Mesendoderm (in vitro differentiated cells): ENCODE results near the gene CA10.

ENCODE experiments used
- DNase-seq: peaks from one replicate; pipeline ENCODE4 v3.0.0; 2013
- H2AK5ac ChIP-seq: 2 replicates; pipeline ENCODE4 v1.6.1; 2013; ENCODE audit warnings: low read length, inconsistent platforms
- H2BK120ac ChIP-seq: 2 replicates; pipeline ENCODE4 v1.6.1; 2013; ENCODE audit warnings: low read depth, mild to moderate bottlenecking, low read length, moderate library complexity, mixed read lengths
- H2BK15ac ChIP-seq: replicated peaks from 2 replicates; pipeline ENCODE4 v1.6.1; 2013; ENCODE audit warnings: low read depth, mild to moderate bottlenecking, moderate library complexity
- H2BK5ac ChIP-seq: 2 replicates; pipeline ENCODE4 v1.6.1; 2013; ENCODE audit warnings: low read length, inconsistent platforms
- H3K18ac ChIP-seq: 2 replicates; pipeline ENCODE4 v1.6.1; 2013; ENCODE audit warnings: mild to moderate bottlenecking, low read length, mixed read lengths
- H3K23ac ChIP-seq: one replicate; pipeline ENCODE4 v1.6.1; 2013; ENCODE audit warnings: low read length
- H3K27ac ChIP-seq: 2 replicates; pipeline ENCODE4 v1.5.1; 2013; ENCODE audit warnings: low read depth, mild to moderate bottlenecking, inconsistent platforms, low read length, moderate library complexity
- H3K27me3 ChIP-seq: 2 replicates; pipeline ENCODE4 v1.6.1; 2013; ENCODE audit warnings: low read length, control low read depth, mild to moderate bottlenecking, inconsistent platforms; ENCODE audit not compliant: insufficient read depth, poor library complexity
- H3K36me3 ChIP-seq: 2 replicates; pipeline ENCODE4 v1.6.1; 2013; ENCODE audit warnings: low read length, inconsistent platforms; ENCODE audit not compliant: control insufficient read depth, insufficient read depth
- H3K4ac ChIP-seq: one replicate; pipeline ENCODE4 v1.6.1; 2013; ENCODE audit warnings: low read depth, mild to moderate bottlenecking, low read length, moderate library complexity
- H3K4me1 ChIP-seq: 2 replicates; pipeline ENCODE4 v1.6.1; 2013; ENCODE audit warnings: low read depth, low read length, inconsistent platforms; ENCODE audit not compliant: control insufficient read depth
- H3K4me2 ChIP-seq: 2 replicates; pipeline ENCODE4 v1.6.1; 2013; ENCODE audit warnings: low read length
- H3K4me3 ChIP-seq: 2 replicates; pipeline ENCODE4 v1.5.1; 2013; ENCODE audit warnings: mild to moderate bottlenecking, low read length
- H3K56ac ChIP-seq: one replicate; pipeline ENCODE4 v1.6.1; 2013; ENCODE audit warnings: low read length
- H3K79me1 ChIP-seq: 2 replicates; pipeline ENCODE4 v1.6.1; 2013; ENCODE audit warnings: low read length, inconsistent platforms
- H3K79me2 ChIP-seq: 2 replicates; pipeline ENCODE4 v1.6.1; 2013; ENCODE audit warnings: mild to moderate bottlenecking, low read length; ENCODE audit not compliant: control insufficient read depth, insufficient read depth
- H3K9ac ChIP-seq: 2 replicates; pipeline ENCODE4 v1.6.1; 2013; ENCODE audit warnings: low read length, inconsistent platforms
- H4K5ac ChIP-seq: one replicate; pipeline ENCODE4 v1.6.1; 2013; ENCODE audit warnings: low read length
- H4K8ac ChIP-seq: one replicate; pipeline ENCODE4 v1.6.1; 2013; ENCODE audit warnings: low read depth, mild to moderate bottlenecking, control low read depth, low read length, moderate library complexity
- WGBS: extraction: QIAGEN DNeasy Blood & Tissue Kit; methylation state at CpG from one replicate; pipeline ENCODE4 v1.1.7; 2013; ENCODE audit warnings: low lambda C conversion rate, missing lambda C conversion rate; ENCODE audit not compliant: insufficient coverage; ENCODE audit errors: extremely low coverage; 5-methylcytosine and 5-hydroxymethylcytosine counted together

The CA10 gene

GRCh38 chr17:52106072-52106471 lies 52.4 kb downstream of the CA10 start:
- no CpG with 5 or more reads among the region's 8 CpGs for WGBS
- H3K79me2 ChIP-seq, result no peaks in the 10 kb centered on the region
- H3K9ac ChIP-seq, result no peak overlapping the region
- no peak overlapping the region for H3K23ac ChIP-seq
- H2AK5ac ChIP-seq, result no peak overlapping the region
- no peaks in the 10 kb centered on the region for H3K79me1 ChIP-seq
- no peaks in the 10 kb centered on the region for H3K36me3 ChIP-seq
- H2BK15ac ChIP-seq, result no peak overlapping the region
- H3K18ac ChIP-seq, result no peak overlapping the region
- no peak overlapping the region for H4K5ac ChIP-seq
- H3K4me1 ChIP-seq, result no peaks in the 10 kb centered on the region
- no peak overlapping the region for H3K27ac ChIP-seq
- H3K4ac ChIP-seq, result no peak overlapping the region
- H2BK5ac ChIP-seq, result no peak overlapping the region
- no peak overlapping the region for H4K8ac ChIP-seq
- no peak overlapping the region for H3K4me3 ChIP-seq
- H3K4me2 ChIP-seq, result no peak overlapping the region
- H3K56ac ChIP-seq, result no peak overlapping the region
- H2BK120ac ChIP-seq, result no peak overlapping the region
- no peak for DNase-seq
- H3K27me3 ChIP-seq, result no peaks in the 10 kb centered on the region

GRCh38 chr17:52105591-52105990 lies 52.9 kb downstream of the CA10 start:
- H2AK5ac ChIP-seq, result no peak overlapping the region
- no peak overlapping the region for H2BK15ac ChIP-seq
- H3K9ac ChIP-seq, result no peak overlapping the region
- DNase-seq, result no peak
- H3K79me1 ChIP-seq, result no peaks in the 10 kb centered on the region
- no peak overlapping the region for H3K56ac ChIP-seq
- H3K4me3 ChIP-seq, result no peak overlapping the region
- H3K27ac ChIP-seq, result no peak overlapping the region
- no peak overlapping the region for H4K8ac ChIP-seq
- H3K18ac ChIP-seq, result no peak overlapping the region
- no peaks in the 10 kb centered on the region for H3K27me3 ChIP-seq
- no peak overlapping the region for H3K23ac ChIP-seq
- no peaks in the 10 kb centered on the region for H3K4me1 ChIP-seq
- H3K36me3 ChIP-seq, result no peaks in the 10 kb centered on the region
- no peak overlapping the region for H3K4ac ChIP-seq
- no peak overlapping the region for H4K5ac ChIP-seq
- no CpG with 5 or more reads among the region's 1 CpG for WGBS
- H2BK120ac ChIP-seq, result no peak overlapping the region
- H2BK5ac ChIP-seq, result no peak overlapping the region
- H3K79me2 ChIP-seq, result no peaks in the 10 kb centered on the region
- H3K4me2 ChIP-seq, result no peak overlapping the region

DNA sequence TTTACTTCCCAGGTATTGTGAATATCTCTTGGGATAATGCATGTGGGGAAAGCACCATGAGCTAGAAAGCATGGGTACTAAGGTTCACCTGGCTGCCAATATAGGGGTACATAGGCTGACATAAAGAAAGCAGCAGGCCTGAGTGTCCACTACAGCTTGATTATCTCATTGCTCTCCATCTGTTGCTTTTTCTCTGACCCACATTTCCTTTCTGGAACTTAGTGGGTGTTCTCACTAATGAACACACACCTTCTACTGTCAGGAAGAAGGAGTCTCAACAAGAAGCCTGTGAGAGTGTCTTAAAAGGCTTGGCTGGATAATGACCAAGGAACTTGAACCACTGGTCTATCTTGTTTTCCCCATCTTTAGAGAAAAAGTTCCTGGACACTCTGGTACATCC lies 62.5 kb downstream of the CA10 start:
- Histone ChIP-seq H3K18ac (no peak overlapping the region), H3K4me3 (no peak overlapping the region), H3K36me3 (no peaks in the 10 kb centered on the region), H3K79me2 (no peaks in the 10 kb centered on the region), H4K5ac (no peak overlapping the region), H3K27ac (no peak overlapping the region), H3K23ac (no peak overlapping the region), H4K8ac (no peak overlapping the region), H3K56ac (no peak overlapping the region), H3K4me1 (no peaks in the 10 kb centered on the region), H3K79me1 (no peaks in the 10 kb centered on the region), H2BK15ac (no peak overlapping the region), H3K4me2 (no peak overlapping the region), H3K4ac (no peak overlapping the region), H3K9ac (no peak overlapping the region), H3K27me3 (no peaks in the 10 kb centered on the region), H2BK5ac (no peak overlapping the region), H2BK120ac (no peak overlapping the region), H2AK5ac (no peak overlapping the region)
- DNase-seq, result no peak

DNA sequence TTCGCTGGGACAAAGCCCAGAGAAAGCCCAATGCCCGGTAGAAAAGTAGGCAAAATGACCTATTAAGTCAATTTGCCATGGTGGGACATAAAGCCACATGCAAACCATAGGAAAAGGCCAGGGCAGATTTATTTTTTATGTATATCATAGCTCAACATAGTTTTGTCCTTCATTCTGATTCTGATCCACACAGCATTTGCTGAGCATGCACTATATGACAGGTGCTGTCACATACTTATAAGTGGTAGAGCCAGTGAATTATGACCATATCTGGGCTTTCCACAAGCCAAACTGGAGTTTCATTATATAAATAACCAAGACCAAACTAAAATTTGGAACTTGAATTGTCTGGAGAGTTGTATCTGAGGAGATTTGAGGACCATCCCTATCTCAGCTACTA lies 74.3 kb downstream of the CA10 start:
- no CpG with 5 or more reads among the region's 2 CpGs for WGBS
- no peak overlapping the region for H3K23ac ChIP-seq
- no peaks in the 10 kb centered on the region for H3K79me1 ChIP-seq
- H3K4ac ChIP-seq, result no peak overlapping the region
- no peak overlapping the region for H3K18ac ChIP-seq
- H4K8ac ChIP-seq, result no peak overlapping the region
- DNase-seq, result no peak
- no peak overlapping the region for H3K27ac ChIP-seq
- H3K36me3 ChIP-seq, result no peaks in the 10 kb centered on the region
- no peak overlapping the region for H2AK5ac ChIP-seq
- H3K4me1 ChIP-seq, result no peaks in the 10 kb centered on the region
- no peak overlapping the region for H2BK120ac ChIP-seq
- no peak overlapping the region for H4K5ac ChIP-seq
- no peak overlapping the region for H3K4me2 ChIP-seq
- no peak overlapping the region for H3K4me3 ChIP-seq
- H2BK5ac ChIP-seq, result no peak overlapping the region
- H3K56ac ChIP-seq, result no peak overlapping the region
- H2BK15ac ChIP-seq, result no peak overlapping the region
- no peak overlapping the region for H3K9ac ChIP-seq
- H3K27me3 ChIP-seq, result no peaks in the 10 kb centered on the region
- no peaks in the 10 kb centered on the region for H3K79me2 ChIP-seq

DNA sequence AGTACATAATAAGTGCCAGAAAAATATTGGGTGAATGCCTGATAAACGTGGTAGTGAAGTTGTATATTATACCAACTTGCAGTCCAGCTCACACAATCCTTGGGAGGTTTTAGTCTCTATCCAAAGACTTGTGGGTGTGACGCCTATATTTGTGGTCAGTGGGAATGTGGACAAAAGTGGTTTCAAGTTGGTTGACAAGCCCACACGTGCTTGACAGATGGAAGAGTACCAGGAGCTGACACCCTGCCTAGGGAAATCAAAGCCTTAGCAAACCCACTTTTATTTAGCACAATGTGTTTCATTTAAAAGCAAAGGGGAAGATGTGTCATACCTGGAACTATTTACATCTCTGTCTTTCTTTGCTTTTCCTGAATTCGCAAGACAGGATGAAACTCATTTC lies 79.0 kb downstream of the CA10 start:
- no peak overlapping the region for H4K5ac ChIP-seq
- H4K8ac ChIP-seq, result no peak overlapping the region
- no peaks in the 10 kb centered on the region for H3K4me1 ChIP-seq
- no peak for DNase-seq
- H3K23ac ChIP-seq, result no peak overlapping the region
- no peak overlapping the region for H2BK5ac ChIP-seq
- no CpG with 5 or more reads among the region's 4 CpGs for WGBS
- no peak overlapping the region for H2BK15ac ChIP-seq
- H2BK120ac ChIP-seq, result no peak overlapping the region
- no peaks in the 10 kb centered on the region for H3K79me2 ChIP-seq
- H3K79me1 ChIP-seq, result no peaks in the 10 kb centered on the region
- H3K56ac ChIP-seq, result no peak overlapping the region
- H3K4me2 ChIP-seq, result no peak overlapping the region
- no peak overlapping the region for H2AK5ac ChIP-seq
- H3K9ac ChIP-seq, result no peak overlapping the region
- H3K36me3 ChIP-seq, result no peaks in the 10 kb centered on the region
- no peak overlapping the region for H3K4ac ChIP-seq
- no peak overlapping the region for H3K4me3 ChIP-seq
- H3K27ac ChIP-seq, result no peak overlapping the region
- H3K18ac ChIP-seq, result no peak overlapping the region
- no peaks in the 10 kb centered on the region for H3K27me3 ChIP-seq

GRCh38 chr17:52071712-52072111 lies 86.8 kb downstream of the CA10 start:
- H3K27me3 ChIP-seq, result no peaks in the 10 kb centered on the region
- no peak for DNase-seq
- no peaks in the 10 kb centered on the region for H3K79me1 ChIP-seq
- H3K4me1 ChIP-seq, result no peaks in the 10 kb centered on the region
- no peak overlapping the region for H2AK5ac ChIP-seq
- no peaks in the 10 kb centered on the region for H3K36me3 ChIP-seq
- H3K4ac ChIP-seq, result no peak overlapping the region
- H3K79me2 ChIP-seq, result no peaks in the 10 kb centered on the region
- WGBS, result no CpG with 5 or more reads among the region's 5 CpGs
- no peak overlapping the region for H2BK120ac ChIP-seq
- no peak overlapping the region for H3K56ac ChIP-seq
- no peak overlapping the region for H3K23ac ChIP-seq
- no peak overlapping the region for H2BK5ac ChIP-seq
- H3K4me3 ChIP-seq, result no peak overlapping the region
- no peak overlapping the region for H4K8ac ChIP-seq
- no peak overlapping the region for H3K18ac ChIP-seq
- H3K4me2 ChIP-seq, result no peak overlapping the region
- no peak overlapping the region for H2BK15ac ChIP-seq
- no peak overlapping the region for H4K5ac ChIP-seq
- H3K27ac ChIP-seq, result no peak overlapping the region
- H3K9ac ChIP-seq, result no peak overlapping the region
